GM23338 (cell line): Measurements from ENCODE around the gene POMP. TPM values are rescaled to one million over a fixed set of nuclear protein-coding genes. Genes with fewer than 3 reads are reported as not detected.

Source experiments
- ATAC-seq: fragments of 200-7000 bp; cut with Tn5 transposase; 3 replicates; pipeline ENCODE4 v1.9.1; 2020
- DNase-seq: peaks from one replicate; pipeline ENCODE4 v3.0.0-alpha.2; 2015; ENCODE audit warnings: low spot score
- H2AFZ ChIP-seq: fragments of 200-600 bp; sonication (generic); 2 replicates; pipeline ENCODE4 v1.8.0; 2016; ENCODE audit warnings: antibody characterized with exemption, mild to moderate bottlenecking, moderate library complexity
- H3F3A ChIP-seq: fragments of 200-600 bp; sonication (generic); replicated peaks from 2 replicates; pipeline ENCODE4 v1.8.0; 2017; ENCODE audit warnings: antibody characterized with exemption, mixed run types, low read depth
- H3K27ac ChIP-seq: fragments of 200-600 bp; sonication (generic); 2 replicates; pipeline ENCODE4 v1.6.1; 2016; ENCODE audit warnings: low read depth
- H3K27me3 ChIP-seq: fragments of 200-600 bp; sonication (generic); 2 replicates; pipeline ENCODE4 v1.8.0; 2016; ENCODE audit warnings: mild to moderate bottlenecking, mixed run types, moderate library complexity; ENCODE audit not compliant: insufficient read depth
- H3K36me3 ChIP-seq: fragments of 200-600 bp; sonication (generic); 2 replicates; pipeline ENCODE4 v1.8.0; 2016; ENCODE audit warnings: mild to moderate bottlenecking; ENCODE audit not compliant: insufficient read depth
- H3K4me1 ChIP-seq: fragments of 200-600 bp; sonication (generic); 2 replicates; pipeline ENCODE4 v1.8.0; 2016; ENCODE audit warnings: mild to moderate bottlenecking, moderate library complexity; ENCODE audit not compliant: insufficient read depth
- H3K4me2 ChIP-seq: fragments of 200-600 bp; sonication (generic); 2 replicates; pipeline ENCODE4 v1.7.1; 2017; ENCODE audit warnings: mixed run types
- H3K4me3 ChIP-seq: fragments of 200-600 bp; sonication (generic); 2 replicates; pipeline ENCODE4 v1.6.1; 2016; ENCODE audit warnings: mixed run types
- H3K79me2 ChIP-seq: fragments of 200-600 bp; sonication (generic); replicated peaks from 2 replicates; pipeline ENCODE4 v1.8.0; 2017; ENCODE audit warnings: mild to moderate bottlenecking; ENCODE audit not compliant: insufficient read depth
- H3K9me2 ChIP-seq: fragments of 200-600 bp; sonication (generic); 2 replicates; pipeline ENCODE4 v1.8.0; 2017; ENCODE audit not compliant: insufficient read depth
- H4K20me1 ChIP-seq: fragments of 200-600 bp; sonication (generic); replicated peaks from 2 replicates; pipeline ENCODE4 v1.8.0; 2017; ENCODE audit warnings: mild to moderate bottlenecking; ENCODE audit not compliant: insufficient read depth
- H3K27ac Mint-ChIP-seq: 2 replicates; pipeline ENCODE4 v1.8.0; 2020; ENCODE audit warnings: inconsistent platforms, mild to moderate bottlenecking, moderate library complexity, mixed read lengths
- H3K27me3 Mint-ChIP-seq: 3 replicates; pipeline ENCODE4 v1.8.0; 2022; ENCODE audit warnings: low read depth, mild to moderate bottlenecking, moderate library complexity, mixed read lengths, inconsistent platforms; ENCODE audit not compliant: insufficient read depth, poor library complexity
- H3K36me3 Mint-ChIP-seq: 3 replicates; pipeline ENCODE4 v1.8.0; 2021; ENCODE audit warnings: low read depth, mild to moderate bottlenecking, inconsistent platforms, moderate library complexity, mixed read lengths
- H3K4me1 Mint-ChIP-seq: 3 replicates; pipeline ENCODE4 v1.8.0; 2020; ENCODE audit warnings: mild to moderate bottlenecking, inconsistent platforms, mixed read lengths
- H3K4me3 Mint-ChIP-seq: 3 replicates; pipeline ENCODE4 v1.8.0; 2021; ENCODE audit warnings: moderate library complexity, mild to moderate bottlenecking, inconsistent platforms, mixed read lengths
- H3K9me3 Mint-ChIP-seq: 3 replicates; pipeline ENCODE4 v1.8.0; 2020; ENCODE audit warnings: moderate library complexity, mild to moderate bottlenecking, inconsistent platforms, mixed read lengths
- CREB1 ChIP-seq: fragments of 250-450 bp; sonication (Bioruptor Pico); IDR thresholded peaks from 2 replicates; pipeline ENCODE4 v1.5.0; 2020; ENCODE audit warnings: low read depth, mild to moderate bottlenecking, moderate library complexity
- CTCF ChIP-seq, 2 experiments: fragments of 200-600 bp in 1 of 2; sonication (generic) in 1 of 2; conservative IDR thresholded peaks; 2 replicates each; pipeline versions ENCODE4 v1.5.1 to v1.6.1; 2016 to 2017; ENCODE audit warnings: antibody characterized with exemption in 2 of 2, low read depth in 2 of 2, mild to moderate bottlenecking in 2 of 2, moderate library complexity in 1 of 2
- ETS1 ChIP-seq: IDR thresholded peaks from 2 replicates; pipeline ENCODE4 v1.6.1; 2016; ENCODE audit warnings: antibody characterized with exemption
- EZH2 ChIP-seq: fragments of 200-600 bp; sonication (generic); IDR thresholded peaks from one replicate; pipeline ENCODE4 v1.8.0; 2017; ENCODE audit warnings: antibody characterized with exemption, mild to moderate bottlenecking, low read depth; ENCODE audit not compliant: unreplicated experiment
- EZH2phosphoT487 ChIP-seq: fragments of 200-600 bp; sonication (generic); IDR thresholded peaks from one replicate; pipeline ENCODE4 v1.8.1; 2018; ENCODE audit warnings: antibody characterized with exemption; ENCODE audit not compliant: unreplicated experiment
- JUNB ChIP-seq: IDR thresholded peaks from one replicate; pipeline ENCODE4 v1.6.1; 2016; ENCODE audit warnings: antibody characterized with exemption; ENCODE audit not compliant: unreplicated experiment
- NANOG ChIP-seq: IDR thresholded peaks from 2 replicates; pipeline ENCODE4 v1.6.1; 2016; ENCODE audit warnings: antibody characterized with exemption, borderline replicate concordance
- POLR2AphosphoS5 ChIP-seq: IDR thresholded peaks from 2 replicates; pipeline ENCODE4 v1.6.1; 2016; ENCODE audit warnings: antibody characterized with exemption, low read depth
- REST ChIP-seq: IDR thresholded peaks from one replicate; pipeline ENCODE4 v1.6.1; 2018; ENCODE audit warnings: antibody characterized with exemption; ENCODE audit not compliant: unreplicated experiment
- STAT1 ChIP-seq: IDR thresholded peaks from one replicate; pipeline ENCODE4 v1.6.1; 2016; ENCODE audit warnings: antibody characterized with exemption; ENCODE audit not compliant: unreplicated experiment
- ZNF114 ChIP-seq: fragments of 250-450 bp; sonication (Bioruptor Pico); IDR thresholded peaks from 2 replicates; pipeline ENCODE4 v1.5.0; 2020; ENCODE audit warnings: mild to moderate bottlenecking, moderate library complexity
- ZNF331 ChIP-seq: fragments of 250-450 bp; sonication (Bioruptor Pico); IDR thresholded peaks from 2 replicates; pipeline ENCODE4 v1.5.0; 2020; ENCODE audit warnings: low read depth, mild to moderate bottlenecking, moderate library complexity
- ZNF462 ChIP-seq: fragments of 250-450 bp; sonication (Bioruptor Pico); IDR thresholded peaks from 2 replicates; pipeline ENCODE4 v1.5.0; 2020; ENCODE audit warnings: mild to moderate bottlenecking, moderate library complexity
- polyA plus RNA-seq: library from polyadenylated mRNA; unstranded; fragments of >200 nt; fragmentation: Nextera tagmentation; extraction: Ambion mirVana; gene quantifications from 2 replicates; pipeline ENCODE4 v1.2.1, GENCODE V29; 2016
- total RNA-seq: library from RNA; depleted of rRNA; stranded (reverse); fragments of >200 nt; shearing (Covaris generic); gene quantifications from 2 replicates; pipeline ENCODE4 v1.2.3, GENCODE V29; 2014

POMP gene
- total and polyA plus RNA-seq, 2 experiments from 2014 or later, result 95.9 to 446 TPM

- TF ChIP-seq EZH2 (no peak), ETS1 (no peak), EZH2phosphoT487 (no peak), REST (no peak), STAT1 (no peak), JUNB (no peak), ZNF462 (no peak), NANOG (no peak), ZNF331 (CRISPR knock-in tag) (no peak), ZNF114 (CRISPR knock-in tag) (no peak), CREB1 (no peak), CTCF (conservative IDR thresholded peaks at IDR 0.05; ENCODE audit: low read depth in 2 of 2) (no peak), POLR2AphosphoS5 (no peak)
- no peak for DNase-seq
- no peak for ATAC-seq
- Histone ChIP-seq H2AFZ (no peak overlapping the region), H3F3A (no peaks in the 10 kb centered on the region), H3K36me3 (no peaks in the 10 kb centered on the region), H3K27me3 (no peaks in the 10 kb centered on the region), H3K27ac (no peak overlapping the region), H3K4me1 (no peaks in the 10 kb centered on the region), H3K9me2 (peaks cover 11% of the 10 kb centered on the region; the same call in 1 of the 2 replicates), H3K4me3 (no peak overlapping the region), H3K79me2 (no peaks in the 10 kb centered on the region), H4K20me1 (no peaks in the 10 kb centered on the region), H3K4me2 (no peak overlapping the region)
- no peak overlapping the region for H3K4me3 Mint-ChIP-seq
- H3K27ac Mint-ChIP-seq, result no peak overlapping the region
- H3K9me3 Mint-ChIP-seq, result no peaks in the 10 kb centered on the region; the same call in 2 of the 3 replicates
- no peaks in the 10 kb centered on the region; the same call in 2 of the 3 replicates for H3K36me3 Mint-ChIP-seq
- H3K27me3 Mint-ChIP-seq, result peaks cover 4% of the 10 kb centered on the region
- H3K4me1 Mint-ChIP-seq, result peaks cover 12% of the 10 kb centered on the region
Observed at GRCh38 chr13:28620011-28620830, 38.7 kb upstream of the POMP start.
